Neutrophil (primary cell): ENCODE results near the gene FBRSL1.

Source experiments
- H3K27ac ChIP-seq: fragments of 200-600 bp; sonication (generic); 2 replicates; pipeline ENCODE4 v1.5.1; 2016; ENCODE audit warnings: mild to moderate bottlenecking, moderate library complexity
- H3K27me3 ChIP-seq: fragments of 200-600 bp; sonication (generic); 2 replicates; pipeline ENCODE4 v1.6.0; 2016; ENCODE audit warnings: mild to moderate bottlenecking
- H3K36me3 ChIP-seq: fragments of 200-600 bp; sonication (generic); 2 replicates; pipeline ENCODE4 v1.5.1; 2017
- H3K4me1 ChIP-seq, 2 experiments: fragments of 200-600 bp in 1 of 2; sonication (generic) in 1 of 2; 1 replicate in 1 of 2; 2 replicates in 1 of 2; pipeline versions ENCODE4 v1.5.1 to v1.6.1; 2013 to 2016; ENCODE audit warnings: low read depth in 1 of 2, low read length in 1 of 2, mild to moderate bottlenecking in 1 of 2, moderate library complexity in 1 of 2; ENCODE audit not compliant: control insufficient read depth in 1 of 2, insufficient read depth in 1 of 2
- H3K4me3 ChIP-seq, 2 experiments: fragments of 200-600 bp in 1 of 2; sonication (generic) in 1 of 2; 1 replicate in 1 of 2; 2 replicates in 1 of 2; pipeline ENCODE4 v1.5.1; 2013 to 2016; ENCODE audit warnings: low read depth in 1 of 2, low read length in 1 of 2, mild to moderate bottlenecking in 1 of 2, moderate library complexity in 1 of 2
- H3K9me3 ChIP-seq: fragments of 200-600 bp; sonication (generic); 2 replicates; pipeline ENCODE4 v1.5.1; 2016
- TF ChIP-seq, protein P1 (sequence below): fragments of 200-600 bp; sonication (generic); IDR thresholded peaks from 2 replicates; pipeline ENCODE4 v1.5.1; 2016; ENCODE audit warnings: antibody characterized with exemption

FBRSL1 gene

DNA sequence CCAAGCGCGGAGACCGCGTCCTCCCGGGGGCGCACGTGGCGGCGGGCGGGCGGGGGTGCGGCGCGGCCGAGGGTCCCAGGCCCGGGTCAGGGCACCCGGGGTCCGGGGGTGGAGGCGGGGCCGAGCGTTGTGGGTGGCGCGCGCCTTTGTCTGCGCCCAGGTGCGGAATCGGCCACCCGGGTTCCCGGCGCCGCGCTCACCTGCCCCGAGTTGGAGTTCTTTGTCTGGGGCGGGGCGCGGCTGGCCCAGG lies 70.3 kb downstream of the FBRSL1 start:
- Histone ChIP-seq H3K4me3 (peak overlapping the region; percentile 20 to 38), H3K36me3 (peaks cover 2% of the 10 kb centered on the region), H3K27me3 (peaks cover 40% of the 10 kb centered on the region), H3K9me3 (no peaks in the 10 kb centered on the region), H3K4me1 (peaks cover 30 to 37% of the 10 kb centered on the region in 2 experiments), H3K27ac (no peak overlapping the region)
- TF ChIP-seq, protein P1, sequence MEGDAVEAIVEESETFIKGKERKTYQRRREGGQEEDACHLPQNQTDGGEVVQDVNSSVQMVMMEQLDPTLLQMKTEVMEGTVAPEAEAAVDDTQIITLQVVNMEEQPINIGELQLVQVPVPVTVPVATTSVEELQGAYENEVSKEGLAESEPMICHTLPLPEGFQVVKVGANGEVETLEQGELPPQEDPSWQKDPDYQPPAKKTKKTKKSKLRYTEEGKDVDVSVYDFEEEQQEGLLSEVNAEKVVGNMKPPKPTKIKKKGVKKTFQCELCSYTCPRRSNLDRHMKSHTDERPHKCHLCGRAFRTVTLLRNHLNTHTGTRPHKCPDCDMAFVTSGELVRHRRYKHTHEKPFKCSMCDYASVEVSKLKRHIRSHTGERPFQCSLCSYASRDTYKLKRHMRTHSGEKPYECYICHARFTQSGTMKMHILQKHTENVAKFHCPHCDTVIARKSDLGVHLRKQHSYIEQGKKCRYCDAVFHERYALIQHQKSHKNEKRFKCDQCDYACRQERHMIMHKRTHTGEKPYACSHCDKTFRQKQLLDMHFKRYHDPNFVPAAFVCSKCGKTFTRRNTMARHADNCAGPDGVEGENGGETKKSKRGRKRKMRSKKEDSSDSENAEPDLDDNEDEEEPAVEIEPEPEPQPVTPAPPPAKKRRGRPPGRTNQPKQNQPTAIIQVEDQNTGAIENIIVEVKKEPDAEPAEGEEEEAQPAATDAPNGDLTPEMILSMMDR: no peak

DNA sequence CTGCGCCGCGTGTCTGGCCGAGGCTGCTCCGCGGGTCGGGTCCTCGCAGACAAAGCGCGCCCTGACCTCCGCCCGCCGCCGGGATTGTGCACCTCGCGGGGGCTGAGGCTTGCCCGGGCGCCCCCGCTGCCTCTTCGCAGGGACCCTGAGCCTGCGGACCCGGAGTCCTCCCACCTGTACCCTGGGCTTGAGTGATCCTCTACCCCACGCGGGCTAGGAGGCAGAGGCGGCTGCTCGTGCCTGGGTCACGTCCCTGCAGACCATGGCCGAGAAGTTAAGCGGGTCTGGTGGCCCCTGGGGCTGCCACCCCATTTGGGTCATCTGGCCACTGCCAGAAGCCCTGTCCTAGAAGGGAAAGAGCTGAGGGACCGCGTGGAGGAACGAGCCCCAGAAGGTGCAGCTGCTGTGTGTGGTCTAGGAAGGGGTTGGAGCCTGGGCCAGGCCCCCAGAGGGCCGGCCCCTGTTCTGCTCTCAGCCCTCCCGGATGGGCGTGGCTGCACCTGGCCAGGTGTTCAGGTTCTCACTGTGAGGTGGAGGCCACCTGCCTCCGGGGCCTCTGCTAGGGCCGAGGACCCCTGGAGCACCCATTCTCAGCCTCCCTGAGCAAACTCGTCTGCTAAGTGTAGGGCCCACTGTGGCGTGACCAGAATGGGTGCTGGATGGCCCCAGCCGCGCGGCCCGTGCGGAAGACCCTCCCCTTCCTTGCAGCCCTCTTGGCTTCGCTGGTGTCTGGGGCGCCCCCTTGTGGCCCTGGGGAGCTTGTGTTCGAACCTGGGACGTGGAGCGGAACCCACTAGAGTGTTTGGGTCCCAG lies 70.9 kb downstream of the FBRSL1 start:
- Histone ChIP-seq H3K27ac (no peak overlapping the region), H3K27me3 (peaks cover 40% of the 10 kb centered on the region), H3K9me3 (no peaks in the 10 kb centered on the region), H3K4me3 (peak overlapping the region in 1 of 2 experiments; percentile 38), H3K36me3 (peaks cover 7% of the 10 kb centered on the region), H3K4me1 (peaks cover 30 to 37% of the 10 kb centered on the region in 2 experiments)
- TF ChIP-seq, protein P1: peak; percentile 42
